Upper lobe of left lung (tissue), 6 donors: Measurements from ENCODE around the gene STX8. TPM values are rescaled to one million over a fixed set of nuclear protein-coding genes. Genes with fewer than 3 reads are reported as not detected.

Source experiments
- ATAC-seq, 2 donors: fragments of 200-7000 bp; cut with Tn5 transposase; one replicate each; pipeline ENCODE4 v1.9.1; 2022; ENCODE audit warnings: mild to moderate bottlenecking in 2 of 2, moderate library complexity in 2 of 2; ENCODE audit not compliant: low FRiP score in 2 of 2
- DNase-seq, 2 donors: peaks; one replicate each; pipeline ENCODE4 v3.0.0-alpha.2; 2019 to 2020
- H3K27ac ChIP-seq, 4 donors: fragments of 200-600 bp; sonication (generic); one replicate each; pipeline ENCODE4 v1.5.1; 2016 to 2019
- H3K27me3 ChIP-seq, 4 donors: fragments of 200-600 bp; sonication (generic); one replicate each; pipeline ENCODE4 v1.5.1; 2017 to 2019
- H3K36me3 ChIP-seq, 4 donors: fragments of 200-600 bp; sonication (generic); one replicate each; pipeline ENCODE4 v1.5.1; 2016 to 2019
- H3K4me1 ChIP-seq, 4 donors: fragments of 200-600 bp; sonication (generic); one replicate each; pipeline ENCODE4 v1.5.1; 2018 to 2019
- H3K4me3 ChIP-seq, 4 donors: fragments of 200-600 bp; sonication (generic); one replicate each; pipeline ENCODE4 v1.5.1; 2017 to 2019; ENCODE audit warnings: mild to moderate bottlenecking in 2 of 4, moderate library complexity in 1 of 4
- H3K9me3 ChIP-seq, 4 donors: fragments of 200-600 bp; sonication (generic); one replicate each; pipeline ENCODE4 v1.5.1; 2018 to 2019
- EP300 ChIP-seq, 4 donors: sonication (generic); formaldehyde crosslinking; IDR thresholded peaks; one replicate each; pipeline ENCODE4 v1.5.1; 2017; ENCODE audit warnings: antibody characterized with exemption in 4 of 4, control low read depth in 2 of 4
- POLR2A ChIP-seq, 4 donors: fragments of 450-650 bp; IDR thresholded peaks; one replicate each; pipeline ENCODE4 v1.5.1; 2016 to 2017; ENCODE audit warnings: antibody characterized with exemption in 4 of 4, mild to moderate bottlenecking in 2 of 4
- POLR2AphosphoS5 ChIP-seq, 2 donors: sonication (generic); formaldehyde crosslinking; IDR thresholded peaks; one replicate each; pipeline ENCODE4 v1.5.1; 2017; ENCODE audit warnings: antibody characterized with exemption in 2 of 2
- WGBS, 2 donors: methylation state at CpG; one replicate each; pipeline ENCODE4 v1.1.5; 2017 to 2018; 5-methylcytosine and 5-hydroxymethylcytosine counted together
- total RNA-seq, 6 donors: library from RNA; depleted of rRNA in 4 of 6; stranded (reverse); fragments of >200 nt in 4 of 6; gene quantifications; one replicate each; pipeline versions ENCODE4 v1.1.0 to v1.2.1, GENCODE V29; 2016 to 2021
- TF ChIP-seq, protein P1 (sequence below), 6 experiments: fragments of 450-650 bp in 4 of 6; fragments of 200-600 bp in 2 of 6; sonication (generic) in 2 of 6; IDR thresholded peaks; one replicate each; pipeline ENCODE4 v1.5.1; 2016 to 2019; ENCODE audit warnings: antibody characterized with exemption in 6 of 6
- donor health status: DM: no; HTN: no; CAD: no; lungs with moderate emphysema.
- donor health status: DM: no; HTN: yes; CAD: no; lungs with severe emphysema.

The STX8 gene
- total RNA-seq, 6 donors from 2014 or later, result 39.2 to 138 (median 52.3) TPM

DNA sequence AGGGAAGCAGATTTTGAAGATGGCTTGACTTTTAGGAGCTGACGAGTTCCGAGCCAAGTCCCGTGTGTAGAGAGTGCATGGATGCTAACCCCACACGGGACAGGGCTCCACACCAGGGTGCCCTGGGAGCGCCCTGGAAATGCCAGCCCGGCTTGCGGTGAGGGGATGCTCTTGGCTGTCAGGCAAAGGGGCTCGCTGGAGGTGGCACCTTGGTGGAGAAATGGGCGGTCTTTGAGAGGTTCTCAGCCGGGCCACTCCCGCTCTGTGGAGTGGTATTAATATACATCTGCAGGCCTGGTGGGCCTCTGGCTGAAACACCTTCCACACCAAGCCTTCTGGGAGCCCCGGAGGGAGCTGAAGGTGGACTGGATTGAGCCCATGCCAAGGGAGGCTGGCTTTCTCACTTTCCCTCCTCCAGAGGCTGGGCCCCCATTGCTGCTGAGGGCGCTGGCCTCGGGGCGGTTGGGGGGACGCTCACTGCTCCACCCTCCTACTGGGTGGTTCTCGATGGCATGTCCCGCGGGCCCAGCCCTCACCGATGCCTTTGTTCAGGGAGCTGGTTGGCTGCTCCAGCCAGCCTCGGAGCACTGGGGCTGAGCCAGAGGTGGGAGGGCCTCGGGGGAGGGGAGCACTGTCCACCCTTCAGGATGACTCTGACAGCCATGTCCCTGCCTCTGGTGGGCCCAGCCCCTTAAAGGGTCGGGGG is 344.0 kb downstream of the STX8 start:
- Histone ChIP-seq H3K36me3 (no peaks in the 10 kb centered on the region), H3K4me3 (no peak overlapping the region), H3K27me3 (peaks cover 0 to 3% (median 0%) of the 10 kb centered on the region in 4 donors), H3K27ac (no peak overlapping the region), H3K9me3 (no peaks in the 10 kb centered on the region), H3K4me1 (no peaks in the 10 kb centered on the region)
- DNase-seq (peak in 1 of 2 donors; percentile 79), ATAC-seq (no peak)
- 84 to 90% methylated on average over 8 to 14 of the region's 23 CpGs for WGBS, 2 donors
- TF ChIP-seq POLR2A (IDR thresholded peaks at IDR 0.05) (no peak), POLR2AphosphoS5 (IDR thresholded peaks at IDR 0.05) (no peak), EP300 (IDR thresholded peaks at IDR 0.05) (no peak)
- TF ChIP-seq, protein P1, sequence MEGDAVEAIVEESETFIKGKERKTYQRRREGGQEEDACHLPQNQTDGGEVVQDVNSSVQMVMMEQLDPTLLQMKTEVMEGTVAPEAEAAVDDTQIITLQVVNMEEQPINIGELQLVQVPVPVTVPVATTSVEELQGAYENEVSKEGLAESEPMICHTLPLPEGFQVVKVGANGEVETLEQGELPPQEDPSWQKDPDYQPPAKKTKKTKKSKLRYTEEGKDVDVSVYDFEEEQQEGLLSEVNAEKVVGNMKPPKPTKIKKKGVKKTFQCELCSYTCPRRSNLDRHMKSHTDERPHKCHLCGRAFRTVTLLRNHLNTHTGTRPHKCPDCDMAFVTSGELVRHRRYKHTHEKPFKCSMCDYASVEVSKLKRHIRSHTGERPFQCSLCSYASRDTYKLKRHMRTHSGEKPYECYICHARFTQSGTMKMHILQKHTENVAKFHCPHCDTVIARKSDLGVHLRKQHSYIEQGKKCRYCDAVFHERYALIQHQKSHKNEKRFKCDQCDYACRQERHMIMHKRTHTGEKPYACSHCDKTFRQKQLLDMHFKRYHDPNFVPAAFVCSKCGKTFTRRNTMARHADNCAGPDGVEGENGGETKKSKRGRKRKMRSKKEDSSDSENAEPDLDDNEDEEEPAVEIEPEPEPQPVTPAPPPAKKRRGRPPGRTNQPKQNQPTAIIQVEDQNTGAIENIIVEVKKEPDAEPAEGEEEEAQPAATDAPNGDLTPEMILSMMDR (IDR thresholded peaks at IDR 0.05), result no peak

DNA sequence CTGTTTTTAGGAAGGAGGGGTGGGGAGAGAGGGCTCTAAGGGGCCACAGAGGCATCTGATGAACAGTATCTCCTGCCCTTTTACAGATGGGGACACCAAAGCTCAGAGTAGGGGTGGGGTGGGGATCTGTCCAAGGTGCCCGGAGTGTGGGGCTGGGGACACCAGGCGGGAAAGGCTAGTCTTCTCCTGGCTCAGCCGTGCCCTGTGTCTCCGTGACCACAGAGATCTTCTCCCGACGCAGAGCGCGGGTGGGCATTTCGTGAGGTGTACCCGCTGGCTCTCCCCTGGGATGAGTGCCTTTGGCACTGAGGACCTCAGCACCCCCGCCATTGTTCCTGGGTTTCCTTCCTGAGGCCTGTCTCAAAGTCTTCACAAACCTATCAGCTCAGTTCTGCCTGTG is 344.8 kb downstream of the STX8 start:
- TF ChIP-seq POLR2A (IDR thresholded peaks at IDR 0.05) (no peak), EP300 (IDR thresholded peaks at IDR 0.05) (no peak), POLR2AphosphoS5 (IDR thresholded peaks at IDR 0.05) (no peak)
- TF ChIP-seq, protein P1 (IDR thresholded peaks at IDR 0.05), result no peak
- WGBS, 2 donors, result 87 to 89% methylated on average over 11 of the region's 11 CpGs
- H3K36me3 ChIP-seq, result no peaks in the 10 kb centered on the region
- H3K27ac ChIP-seq, result no peak overlapping the region
- H3K27me3 ChIP-seq, result peaks cover 0 to 3% (median 0%) of the 10 kb centered on the region in 4 donors
- ATAC-seq (no peak), DNase-seq (no peak)
- H3K4me1 ChIP-seq, result no peaks in the 10 kb centered on the region
- no peak overlapping the region for H3K4me3 ChIP-seq
- H3K9me3 ChIP-seq, result no peaks in the 10 kb centered on the region

DNA sequence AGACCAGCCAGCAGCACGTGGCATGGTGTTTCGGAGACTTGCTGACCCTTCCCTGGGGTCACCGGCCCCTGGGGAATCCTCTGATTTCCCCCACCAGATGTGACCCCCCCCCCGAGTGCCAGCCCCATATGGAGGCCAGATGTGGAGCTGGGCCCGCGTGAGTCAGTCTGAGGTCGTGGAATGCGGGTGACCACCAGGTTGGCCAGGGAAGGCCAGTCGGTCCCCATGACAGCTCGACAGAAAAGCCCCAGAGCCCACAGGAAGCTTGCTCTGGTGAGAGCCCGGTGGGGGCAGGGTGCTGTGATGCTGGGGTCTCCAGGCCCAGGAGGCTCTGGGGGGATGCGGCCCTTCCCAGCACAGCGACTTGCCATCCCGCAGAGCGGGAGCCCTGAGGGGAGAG is 345.3 kb downstream of the STX8 start:
- whole genome bisulfite sequencing, 2 donors, result 70 to 78% methylated on average over 4 to 8 of the region's 15 CpGs
- Histone ChIP-seq H3K27me3 (peaks cover 0 to 3% (median 0%) of the 10 kb centered on the region in 4 donors), H3K4me1 (no peaks in the 10 kb centered on the region), H3K4me3 (no peak overlapping the region), H3K27ac (no peak overlapping the region), H3K9me3 (no peaks in the 10 kb centered on the region), H3K36me3 (no peaks in the 10 kb centered on the region)
- DNase-seq (peak in 1 of 2 donors; percentile 50), ATAC-seq (no peak)
- TF ChIP-seq EP300 (IDR thresholded peaks at IDR 0.05) (no peak), POLR2AphosphoS5 (IDR thresholded peaks at IDR 0.05) (no peak), POLR2A (IDR thresholded peaks at IDR 0.05) (no peak)
- TF ChIP-seq, protein P1 (IDR thresholded peaks at IDR 0.05), result no peak

DNA sequence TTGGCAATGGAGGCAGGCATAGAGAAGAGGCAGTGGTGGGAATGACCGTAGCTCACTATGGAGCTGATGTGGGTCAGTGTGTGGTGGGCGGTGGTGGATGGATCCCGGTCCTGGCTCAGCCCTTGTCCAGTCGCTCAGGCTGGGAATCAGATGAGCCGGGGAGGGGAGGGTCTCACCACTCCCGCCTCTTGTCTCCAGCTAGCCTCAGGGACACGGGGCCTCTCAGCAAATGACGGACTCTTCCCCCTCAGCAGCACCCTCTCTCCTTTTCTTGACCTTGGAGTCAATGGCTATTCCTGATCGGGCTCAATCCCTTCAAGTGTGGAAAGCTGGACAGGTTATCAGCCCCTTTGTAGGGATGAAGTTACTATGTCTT is 345.8 kb downstream of the STX8 start:
- H3K36me3 ChIP-seq, result no peaks in the 10 kb centered on the region
- no peak overlapping the region for H3K27ac ChIP-seq
- no peaks in the 10 kb centered on the region for H3K4me1 ChIP-seq
- no peak for TF ChIP-seq POLR2AphosphoS5 (IDR thresholded peaks at IDR 0.05)
- DNase-seq, result no peak
- no peak overlapping the region for H3K4me3 ChIP-seq
- H3K27me3 ChIP-seq, result peaks cover 0 to 3% (median 0%) of the 10 kb centered on the region in 4 donors
- WGBS, 2 donors, result 70 to 72% methylated on average over 8 to 9 of the region's 9 CpGs
- ATAC-seq, result no peak
- no peaks in the 10 kb centered on the region for H3K9me3 ChIP-seq

DNA sequence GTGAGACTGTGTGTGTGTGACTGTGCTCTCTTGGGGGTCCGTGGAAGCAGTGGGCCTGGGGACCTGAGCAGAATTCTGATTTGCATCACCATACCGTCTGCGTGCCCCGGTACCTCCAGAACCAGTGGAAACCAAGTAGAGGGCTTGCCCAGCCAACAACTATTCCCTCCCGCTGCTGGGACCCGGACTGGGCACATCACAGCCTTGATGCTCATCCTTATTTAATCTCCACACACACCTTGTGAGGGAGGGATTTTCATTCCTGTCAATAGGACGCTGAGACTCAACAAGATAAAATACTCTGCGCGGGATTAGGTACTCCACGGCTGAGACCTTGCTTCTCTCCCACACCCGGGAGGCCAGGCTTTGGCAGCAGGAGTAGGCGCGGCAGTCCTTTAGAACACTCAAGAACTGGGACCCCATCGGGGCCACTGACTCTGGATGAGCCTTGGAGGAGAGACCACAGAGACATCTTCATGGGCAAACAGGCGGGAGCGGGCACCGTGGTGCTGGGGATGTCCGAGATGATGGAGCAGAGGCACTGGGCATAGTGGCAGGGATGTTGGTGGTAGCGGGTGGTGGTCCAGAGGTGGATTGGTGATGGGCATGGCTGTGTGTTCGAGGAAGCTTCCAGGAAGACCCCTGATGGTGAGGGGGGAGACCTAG is 346.3 kb downstream of the STX8 start:
- Histone ChIP-seq H3K27me3 (peaks cover 0 to 3% (median 0%) of the 10 kb centered on the region in 4 donors), H3K4me1 (no peaks in the 10 kb centered on the region), H3K4me3 (no peak overlapping the region), H3K9me3 (no peaks in the 10 kb centered on the region), H3K36me3 (no peaks in the 10 kb centered on the region), H3K27ac (no peak overlapping the region)
- DNase-seq (no peak), ATAC-seq (no peak)
- 83 to 86% methylated on average over 19 to 20 of the region's 20 CpGs for WGBS, 2 donors
- TF ChIP-seq, protein P1 (IDR thresholded peaks at IDR 0.05), result no peak
- TF ChIP-seq EP300 (IDR thresholded peaks at IDR 0.05), result no peak
- no peak for TF ChIP-seq POLR2A (IDR thresholded peaks at IDR 0.05)
- no peak for TF ChIP-seq POLR2AphosphoS5 (IDR thresholded peaks at IDR 0.05)
